ENCODE results near the gene COX6A1. TPM values are rescaled to one million over a fixed set of nuclear protein-coding genes. Genes with fewer than 3 reads are reported as not detected.

The COX6A1 gene
- total RNA-seq, 1 donor from 2014 or later: 296 TPM

DNA sequence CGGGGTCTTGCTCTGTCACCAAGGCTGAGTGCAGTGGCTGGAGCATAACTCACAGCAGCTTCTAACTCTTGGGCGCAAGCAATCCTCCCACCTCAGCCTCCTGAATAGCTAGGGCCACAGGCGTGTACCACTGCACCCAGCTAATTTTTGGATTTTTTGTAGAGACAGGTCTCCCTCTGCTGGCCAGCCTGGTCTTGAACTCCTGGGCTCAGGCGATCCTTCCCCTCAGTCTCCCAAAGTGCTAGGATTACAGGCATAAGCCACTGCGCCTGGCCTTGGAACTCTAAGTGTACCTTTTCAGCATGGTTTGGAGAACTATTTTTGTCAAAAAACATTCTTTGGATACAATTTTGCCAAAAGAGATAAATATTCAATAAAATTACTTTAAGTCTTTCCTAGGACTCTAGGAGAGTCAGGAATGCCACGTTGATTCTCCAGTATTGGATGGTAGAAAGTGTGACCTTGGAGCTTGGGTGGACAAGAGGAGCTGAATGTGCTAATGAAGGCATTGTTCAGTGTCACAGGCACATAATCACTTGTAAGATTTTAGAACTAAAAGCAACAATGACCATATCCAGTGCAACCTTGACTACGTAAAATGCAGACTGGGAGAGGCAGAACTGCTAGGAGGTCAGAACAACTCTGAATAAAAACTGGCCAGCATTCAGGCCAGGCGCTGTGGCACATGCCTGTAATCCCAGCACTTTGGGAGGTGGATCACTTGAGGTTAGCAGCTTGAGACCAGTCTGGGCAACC is 28.8 kb downstream of the COX6A1 start:
- Histone ChIP-seq H3K27me3 (no peaks in the 10 kb centered on the region), H3K4me3 (no peak overlapping the region), H3K9me3 (ENCODE audit: low read depth) (no peaks in the 10 kb centered on the region), H3K9ac (no peak overlapping the region), H3K27ac (no peak overlapping the region), H3K4me1 (peaks cover 4% of the 10 kb centered on the region), H3K79me2 (ENCODE audit: low read depth) (peaks cover 81% of the 10 kb centered on the region), H2AFZ (replicated peaks) (no peak overlapping the region), H3K36me3 (peaks cover 16% of the 10 kb centered on the region), H3F3A (ENCODE audit: low read depth) (peaks cover 52% of the 10 kb centered on the region), H3K4me2 (no peak overlapping the region), H4K20me1 (ENCODE audit: low read depth) (peaks cover 68% of the 10 kb centered on the region)
- TF ChIP-seq, protein P1, sequence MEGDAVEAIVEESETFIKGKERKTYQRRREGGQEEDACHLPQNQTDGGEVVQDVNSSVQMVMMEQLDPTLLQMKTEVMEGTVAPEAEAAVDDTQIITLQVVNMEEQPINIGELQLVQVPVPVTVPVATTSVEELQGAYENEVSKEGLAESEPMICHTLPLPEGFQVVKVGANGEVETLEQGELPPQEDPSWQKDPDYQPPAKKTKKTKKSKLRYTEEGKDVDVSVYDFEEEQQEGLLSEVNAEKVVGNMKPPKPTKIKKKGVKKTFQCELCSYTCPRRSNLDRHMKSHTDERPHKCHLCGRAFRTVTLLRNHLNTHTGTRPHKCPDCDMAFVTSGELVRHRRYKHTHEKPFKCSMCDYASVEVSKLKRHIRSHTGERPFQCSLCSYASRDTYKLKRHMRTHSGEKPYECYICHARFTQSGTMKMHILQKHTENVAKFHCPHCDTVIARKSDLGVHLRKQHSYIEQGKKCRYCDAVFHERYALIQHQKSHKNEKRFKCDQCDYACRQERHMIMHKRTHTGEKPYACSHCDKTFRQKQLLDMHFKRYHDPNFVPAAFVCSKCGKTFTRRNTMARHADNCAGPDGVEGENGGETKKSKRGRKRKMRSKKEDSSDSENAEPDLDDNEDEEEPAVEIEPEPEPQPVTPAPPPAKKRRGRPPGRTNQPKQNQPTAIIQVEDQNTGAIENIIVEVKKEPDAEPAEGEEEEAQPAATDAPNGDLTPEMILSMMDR (IDR thresholded peaks at IDR 0.05): peak; percentile 62
- TF ChIP-seq EZH2 (IDR thresholded peaks at IDR 0.05): no peak
- H3K4me1 Mint-ChIP-seq: peaks cover 30% of the 10 kb centered on the region
- H3K27ac Mint-ChIP-seq: no peak overlapping the region
- no peaks in the 10 kb centered on the region for H3K9me3 Mint-ChIP-seq
- H3K4me3 Mint-ChIP-seq: peak overlapping the region; percentile 59
- H3K36me3 Mint-ChIP-seq: peaks cover 28% of the 10 kb centered on the region
- peak; percentile 57 for DNase-seq (ENCODE audit: low spot score)
- peaks cover 5% of the 10 kb centered on the region for H3K27me3 Mint-ChIP-seq (ENCODE audit: insufficient read depth, low read depth)

- peaks cover 4% of the 10 kb centered on the region for H3K4me1 ChIP-seq
- Mint-ChIP-seq H3K4me1 (peaks cover 34% of the 10 kb centered on the region), H3K4me3 (peak overlapping the region; percentile 91), H3K27ac (no peak overlapping the region), H3K27me3 (ENCODE audit: insufficient read depth, low read depth) (peaks cover 5% of the 10 kb centered on the region), H3K9me3 (no peaks in the 10 kb centered on the region), H3K36me3 (peaks cover 25% of the 10 kb centered on the region)
- peaks cover 63% of the 10 kb centered on the region for H4K20me1 ChIP-seq (ENCODE audit: low read depth)
- peaks cover 45% of the 10 kb centered on the region for H3F3A ChIP-seq (ENCODE audit: low read depth)
- H3K79me2 ChIP-seq (ENCODE audit: low read depth): peaks cover 83% of the 10 kb centered on the region
- H3K36me3 ChIP-seq: peaks cover 10% of the 10 kb centered on the region
- H3K9me3 ChIP-seq (ENCODE audit: low read depth): no peaks in the 10 kb centered on the region
- H3K27ac ChIP-seq: no peak overlapping the region
- no peak for DNase-seq (ENCODE audit: low spot score)
- no peak overlapping the region for H3K9ac ChIP-seq
- H3K4me3 ChIP-seq: no peak overlapping the region
- H3K4me2 ChIP-seq: no peak overlapping the region
- TF ChIP-seq, protein P1 (IDR thresholded peaks at IDR 0.05): no peak
- TF ChIP-seq EZH2phosphoT487 (IDR thresholded peaks at IDR 0.05) (no peak), EZH2 (IDR thresholded peaks at IDR 0.05) (no peak)
- no peak overlapping the region for H2AFZ ChIP-seq (replicated peaks)
- H3K27me3 ChIP-seq: no peaks in the 10 kb centered on the region
These were observed 29.5 kb downstream of the COX6A1 start for GRCh38 chr12:120467439-120467838.

- Histone ChIP-seq H3K9ac (peak overlapping the region; percentile 83), H3K36me3 (peaks cover 6% of the 10 kb centered on the region), H4K20me1 (ENCODE audit: low read depth) (peaks cover 54% of the 10 kb centered on the region), H3K4me2 (peak overlapping the region; percentile 89), H3K27ac (peak overlapping the region; percentile 32), H2AFZ (replicated peaks) (no peak overlapping the region), H3K4me1 (peaks cover 4% of the 10 kb centered on the region), H3F3A (ENCODE audit: low read depth) (peaks cover 36% of the 10 kb centered on the region), H3K9me3 (ENCODE audit: low read depth) (no peaks in the 10 kb centered on the region), H3K27me3 (no peaks in the 10 kb centered on the region), H3K4me3 (peak overlapping the region; percentile 98), H3K79me2 (ENCODE audit: low read depth) (peaks cover 78% of the 10 kb centered on the region)
- Mint-ChIP-seq H3K4me1 (peaks cover 37% of the 10 kb centered on the region), H3K4me3 (peak overlapping the region; percentile 91), H3K9me3 (no peaks in the 10 kb centered on the region), H3K27me3 (ENCODE audit: insufficient read depth, low read depth) (peaks cover 5% of the 10 kb centered on the region), H3K36me3 (peaks cover 20% of the 10 kb centered on the region), H3K27ac (peak overlapping the region; percentile 74)
- DNase-seq (ENCODE audit: low spot score): peak; percentile 67
- TF ChIP-seq EZH2phosphoT487 (IDR thresholded peaks at IDR 0.05): no peak
- no peak for TF ChIP-seq EZH2 (IDR thresholded peaks at IDR 0.05)
- TF ChIP-seq, protein P1 (IDR thresholded peaks at IDR 0.05): no peak
These were observed 30.5 kb downstream of the COX6A1 start for GRCh38 chr12:120468325-120468820.

Measured in neural progenitor cell (in vitro differentiated cells).